Heart left ventricle (tissue), 13 donors: ENCODE data around the gene DNAJB6.

Source experiments
- CTCF ChIP-seq, 12 donors: fragments of 200-600 bp; sonication (generic) in 4 of 12; IDR thresholded peaks; one replicate each; pipeline versions ENCODE4 v1.5.0 to v1.8.0; 2018 to 2022; ENCODE audit warnings: antibody characterized with exemption in 12 of 12, mild to moderate bottlenecking in 5 of 12
- POLR2A ChIP-seq, 2 donors: fragments of 450-650 bp; IDR thresholded peaks; one replicate each; pipeline ENCODE4 v1.6.1; 2017; ENCODE audit warnings: antibody characterized with exemption in 2 of 2, mild to moderate bottlenecking in 2 of 2, moderate library complexity in 2 of 2
- donor health status: ischemic (EF 13 %, LVEDD 7.1; RV severe dilation, severe dysfunction).
- donor health status: DM: no; HTN: yes; CAD: no.
- donor health status: DM: no; HTN: no; CAD: no.
- donor health status: ischemic (EF 25% LVEDD 6.9; RV normal size, moderate dysfunction).
- donor health status: ischemic (EF 25% LVEDD 5.7; RV mildly dilated, moderate dysfunction).
- donor health status: ischemic (EF 35%, LVEDD 5.7; RV mildly dilated, moderate dysfunction).
- donor health status: nonischemic (EF 11% LVEDD 7.7; RV severe dilation, severe dysfunction).
- donor health status: DM: yes; HTN: yes; CAD: no.
- donor health status: PGD.
- donor health status: ischemic (EF 29% LVEDD 5.4; RV normal size, mild dysfunction).
- donor health status: nonischemic (EF 23%, LVEDD 6.1; RV moderate dilation, normal function).

- TF ChIP-seq CTCF (IDR thresholded peaks at IDR 0.05) (no peak), POLR2A (IDR thresholded peaks at IDR 0.05) (no peak)
Observed at GRCh38 chr7:157437519-157438061, 100.8 kb downstream of the DNAJB6 start.
